K562 (cell line): ENCODE results near the gene INPPL1. TPM values are rescaled to one million over a fixed set of nuclear protein-coding genes. Genes with fewer than 3 reads are reported as not detected.
A peak's percentile ranks its signal among the peaks of the same experiment; 100 is the strongest.

ENCODE experiments used
- CREB3 ChIP-seq: fragments of 450-650 bp; conservative IDR thresholded peaks from 2 replicates; pipeline ENCODE4 v1.6.1; 2016; ENCODE audit warnings: missing genetic modification characterization, low read depth, mild to moderate bottlenecking, missing compliant biosample characterization, moderate library complexity
- CREBBP ChIP-seq: IDR thresholded peaks from one replicate; pipeline ENCODE4 v1.6.1; 2012; ENCODE audit warnings: low read depth, mild to moderate bottlenecking, control low read depth, inconsistent platforms, low read length
- ETS2 ChIP-seq: IDR thresholded peaks from 2 replicates; pipeline ENCODE4 v1.6.1; 2016; ENCODE audit warnings: borderline replicate concordance, missing genetic modification characterization, mild to moderate bottlenecking, moderate library complexity, missing compliant biosample characterization; ENCODE audit not compliant: poor library complexity, severe bottlenecking
- FOXJ3 ChIP-seq: sonication (generic); formaldehyde crosslinking; IDR thresholded peaks from 2 replicates; pipeline ENCODE4 v1.4.0; 2020; ENCODE audit warnings: mild to moderate bottlenecking, missing genetic modification reagents
- HMG20B ChIP-seq: fragments of 250-450 bp; sonication (Bioruptor Pico); IDR thresholded peaks from 2 replicates; pipeline ENCODE4 v1.5.0; 2021; ENCODE audit warnings: mild to moderate bottlenecking
- KHSRP ChIP-seq: fragments of 450-650 bp; IDR thresholded peaks from 2 replicates; pipeline ENCODE4 v1.6.1; 2017
- KLF6 ChIP-seq: fragments of 250-450 bp; sonication (Bioruptor Pico); IDR thresholded peaks from 2 replicates; pipeline ENCODE4 v1.4.0; 2020; ENCODE audit warnings: mild to moderate bottlenecking, moderate library complexity, borderline replicate concordance
- MAZ ChIP-seq, 2 experiments: fragments of 450-650 bp in 1 of 2; sonication (generic) in 1 of 2; formaldehyde crosslinking; IDR thresholded peaks in 1 of 2; conservative IDR thresholded peaks in 1 of 2; 2 replicates each; pipeline versions ENCODE4 v1.4.0 to v1.5.0; 2020; ENCODE audit warnings: mild to moderate bottlenecking in 1 of 2, missing genetic modification reagents in 1 of 2
- NR0B1 ChIP-seq: fragments of 450-650 bp; IDR thresholded peaks from one replicate; pipeline ENCODE4 v1.6.1; 2018; ENCODE audit warnings: mild to moderate bottlenecking, moderate library complexity; ENCODE audit not compliant: partially characterized antibody
- NUFIP1 ChIP-seq: fragments of 450-650 bp; IDR thresholded peaks from 2 replicates; pipeline ENCODE4 v1.6.1; 2018; ENCODE audit not compliant: partially characterized antibody
- PYGO2 ChIP-seq: fragments of 450-650 bp; IDR thresholded peaks from 2 replicates; pipeline ENCODE4 v1.6.1; 2016; ENCODE audit warnings: mild to moderate bottlenecking, missing genetic modification characterization, moderate library complexity, missing compliant biosample characterization
- SMAD1 ChIP-seq: fragments of 150-350 bp; IDR thresholded peaks from 2 replicates; pipeline ENCODE4 v1.6.1; 2014; ENCODE audit warnings: low read length, low read depth; ENCODE audit not compliant: partially characterized antibody
- TBL1XR1 ChIP-seq, 2 experiments: IDR thresholded peaks; 2 replicates each; pipeline ENCODE4 v1.6.1; 2012; ENCODE audit warnings: improper control_type of control experiment in 2 of 2, low read length in 2 of 2, mild to moderate bottlenecking in 1 of 2
- XRCC3 ChIP-seq: fragments of 450-650 bp; IDR thresholded peaks from 2 replicates; pipeline ENCODE4 v1.6.1; 2017; ENCODE audit warnings: mild to moderate bottlenecking, moderate library complexity
- ZNF282 ChIP-seq: sonication (generic); formaldehyde crosslinking; IDR thresholded peaks from 2 replicates; pipeline ENCODE4 v1.8.1; 2023; ENCODE audit warnings: missing genetic modification reagents
- ZNF318 ChIP-seq, 2 experiments: fragments of 450-650 bp; IDR thresholded peaks; 2 replicates each; pipeline ENCODE4 v1.6.1; 2016; ENCODE audit warnings: mild to moderate bottlenecking in 2 of 2, borderline replicate concordance in 1 of 2, low read depth in 1 of 2, moderate library complexity in 1 of 2
- ZNF586 ChIP-seq: fragments of 450-650 bp; formaldehyde crosslinking; conservative IDR thresholded peaks from 2 replicates; pipeline ENCODE4 v1.4.0; 2020; ENCODE audit warnings: mild to moderate bottlenecking, moderate library complexity
- polyA plus RNA-seq, 8 experiments: library from polyadenylated mRNA; depleted of rRNA in 4 of 8; stranded (reverse) in 5 of 8; unstranded in 3 of 8; fragments of >200 nt; fragmentation: Nextera tagmentation in 2 of 8; fragmentation: Illumina TruSeq in 1 of 8; extraction: Ambion mirVana in 2 of 8; extraction: Trizol in 1 of 8; gene quantifications; 2 replicates each; pipeline versions ENCODE4 v1.2.1 to v1.2.3, GENCODE V29; 2011 to 2014; ENCODE audit warnings: inconsistent platforms in 1 of 8, missing spikeins in 1 of 8
- total RNA-seq, 7 experiments: library from RNA; depleted of rRNA in 6 of 7; stranded (reverse); fragments of >200 nt in 6 of 7; fragmentation: Illumina TruSeq in 2 of 7; extraction: Trizol in 2 of 7; gene quantifications; 2 replicates each; pipeline versions ENCODE4 v1.2.1 to v1.2.3, GENCODE V29; 2011 to 2021; ENCODE audit warnings: low replicate concordance in 1 of 7
- TF ChIP-seq, protein P1 (sequence below): fragments of 450-650 bp; formaldehyde crosslinking; IDR thresholded peaks from 2 replicates; pipeline ENCODE4 v1.4.0; 2020; ENCODE audit warnings: mild to moderate bottlenecking

INPPL1 gene
- total and polyA plus RNA-seq, 9 of the 15 experiments (the other 6 are each of a cell fraction or from before 2014, with no cell fraction given): 0.55 to 137 (median 61.6) TPM

- TF ChIP-seq ZNF318 (IDR thresholded peaks at IDR 0.05; ENCODE audit: borderline replicate concordance in 1 of 2, low read depth in 1 of 2) (no peak), KHSRP (no peak), MAZ (CRISPR knock-in tag; conservative IDR thresholded peaks at IDR 0.05 in 1 of 2, IDR thresholded peaks at IDR 0.05 in 1 of 2) (peak in 1 of 2 experiments; percentile 81; a peak in 2 of 4 replicates), CREB3 (tag) (no peak), TBL1XR1 (IDR thresholded peaks at IDR 0.05; ENCODE audit: low read length in 2 of 2) (no peak), PYGO2 (tag) (no peak), SMAD1 (no peak), NR0B1 (no peak), FOXJ3 (CRISPR knock-in tag) (no peak), XRCC3 (no peak), ETS2 (tag) (no peak), ZNF282 (CRISPR knock-in tag) (no peak), CREBBP (no peak), ZNF586 (no peak), NUFIP1 (no peak), KLF6 (no peak), HMG20B (CRISPR knock-in tag) (no peak)
- TF ChIP-seq, protein P1, sequence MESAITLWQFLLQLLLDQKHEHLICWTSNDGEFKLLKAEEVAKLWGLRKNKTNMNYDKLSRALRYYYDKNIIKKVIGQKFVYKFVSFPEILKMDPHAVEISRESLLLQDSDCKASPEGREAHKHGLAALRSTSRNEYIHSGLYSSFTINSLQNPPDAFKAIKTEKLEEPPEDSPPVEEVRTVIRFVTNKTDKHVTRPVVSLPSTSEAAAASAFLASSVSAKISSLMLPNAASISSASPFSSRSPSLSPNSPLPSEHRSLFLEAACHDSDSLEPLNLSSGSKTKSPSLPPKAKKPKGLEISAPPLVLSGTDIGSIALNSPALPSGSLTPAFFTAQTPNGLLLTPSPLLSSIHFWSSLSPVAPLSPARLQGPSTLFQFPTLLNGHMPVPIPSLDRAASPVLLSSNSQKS (CRISPR knock-in tag): no peak
These were observed 13.5 kb downstream of the INPPL1 start (continued) for GRCh38 chr11:72238040-72238450.
